T-helper 1 cell treated with Interleukin-12 subunit alpha and Interleukin-12 subunit beta and Interleukin-4 antibody, amounts not matched to agents 30 ng/mL and 1 ng/mL, for 36 hours (primary cell): ENCODE results near the gene P4HA3. TPM values are rescaled to one million over a fixed set of nuclear protein-coding genes. Genes with fewer than 3 reads are reported as not detected.

Source experiments
- intact Hi-C: fragments of 100-400 bp; cut with micrococcal nuclease; formaldehyde crosslinking; loops from one replicate; pipeline ENCODE4 v1.15.1; 2024
- total RNA-seq: library from RNA; stranded (reverse); gene quantifications from 2 replicates; pipeline ENCODE4 v1.2.3, GENCODE V29; 2022

P4HA3 gene
- total RNA-seq, 1 donor from 2014 or later: not detected

GRCh38 chr11:74318241-74318932, 6.9 kb upstream of the P4HA3 start:
- intact Hi-C loops: no loop called here

GRCh38 chr11:74316772-74317505, 5.5 kb upstream of the P4HA3 start:
- intact Hi-C loops: no loop called here

- intact Hi-C loops: no loop called here
Measured at GRCh38 chr11:74312326-74312725, 886 bp upstream of the P4HA3 start.

DNA sequence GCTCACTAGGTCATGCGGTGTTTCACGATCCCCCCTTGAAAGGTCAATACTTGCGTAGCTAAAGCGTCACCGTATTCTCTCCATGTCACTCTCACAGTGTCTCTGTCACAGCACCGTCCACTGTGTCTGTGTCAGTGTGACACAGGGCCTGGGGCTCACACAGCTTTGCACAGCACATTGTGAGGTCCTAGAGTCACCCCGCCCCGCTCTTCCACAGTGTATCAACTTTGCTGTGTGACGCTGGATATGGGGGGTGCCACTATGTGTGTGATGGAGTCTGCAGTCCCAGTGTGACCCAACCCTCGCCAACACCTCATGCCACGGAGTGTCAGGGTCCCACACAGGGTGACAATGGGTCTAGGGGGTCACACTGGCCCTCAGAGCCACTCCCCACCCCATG, 583 bp downstream of the P4HA3 start:
- intact Hi-C loops: no loop called here

GRCh38 chr11:74307434-74307833, 4.0 kb downstream of the P4HA3 start:
- intact Hi-C loops: no loop called here

DNA sequence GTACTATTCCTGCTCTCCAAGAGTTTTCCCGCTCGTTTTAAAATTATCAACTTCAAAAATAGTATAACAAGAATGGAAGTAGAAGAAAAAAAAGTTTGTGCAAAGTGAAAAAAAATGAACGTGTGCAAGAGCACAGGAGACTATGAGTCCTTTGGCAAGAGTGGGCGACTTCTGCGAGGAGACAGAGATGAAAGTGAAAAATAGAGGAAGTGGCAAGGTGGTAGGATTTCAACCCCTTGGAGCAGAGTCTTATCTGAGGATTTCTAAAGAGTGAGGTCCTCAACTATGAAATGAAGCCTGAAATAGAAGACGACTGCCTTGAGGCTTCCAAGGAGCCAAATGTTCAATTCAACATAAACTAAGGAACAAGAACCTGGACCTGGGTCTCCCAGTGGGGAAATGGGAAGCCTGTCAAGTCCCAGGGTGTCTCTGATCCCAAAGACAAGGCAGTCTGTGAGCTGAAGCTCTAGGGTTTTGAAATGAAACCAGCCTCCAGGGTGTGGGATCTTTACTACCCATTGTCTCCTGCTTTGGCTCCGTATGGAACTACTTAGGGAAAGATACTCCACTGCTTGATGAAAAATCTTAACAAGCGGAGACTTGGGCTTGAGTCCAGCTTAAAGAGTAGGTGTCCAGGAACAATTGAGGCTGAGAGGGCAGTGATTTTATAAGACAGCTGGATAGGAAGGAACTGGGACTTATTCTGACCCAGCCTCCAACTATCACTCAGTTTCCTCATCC, 4.8 kb downstream of the P4HA3 start:
- intact Hi-C loops: no loop called here

- intact Hi-C loops: no loop called here
Measured at GRCh38 chr11:74299015-74299414, 12.4 kb downstream of the P4HA3 start.

DNA sequence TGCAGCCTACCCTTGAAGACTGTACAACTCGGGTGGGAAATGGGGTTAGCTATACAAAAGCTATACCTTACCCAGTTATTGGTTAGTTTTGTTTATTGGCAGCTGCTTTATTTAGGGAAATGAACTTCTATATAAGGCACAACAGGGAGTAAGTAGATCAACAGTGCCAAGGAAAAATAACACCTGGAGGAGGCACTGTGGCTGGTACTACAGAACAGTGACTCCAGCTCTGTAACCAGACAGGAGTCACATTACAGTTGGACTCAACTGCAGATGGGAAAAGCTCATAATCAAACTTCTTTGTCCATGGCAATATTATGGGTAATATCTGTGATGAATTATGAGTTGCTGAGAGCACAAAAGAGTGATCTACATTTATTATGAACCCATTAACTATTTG, 14.0 kb downstream of the P4HA3 start:
- intact Hi-C loops: no loop called here

- intact Hi-C loops: no loop called here
Measured at GRCh38 chr11:74288911-74289310, 22.5 kb downstream of the P4HA3 start.

DNA sequence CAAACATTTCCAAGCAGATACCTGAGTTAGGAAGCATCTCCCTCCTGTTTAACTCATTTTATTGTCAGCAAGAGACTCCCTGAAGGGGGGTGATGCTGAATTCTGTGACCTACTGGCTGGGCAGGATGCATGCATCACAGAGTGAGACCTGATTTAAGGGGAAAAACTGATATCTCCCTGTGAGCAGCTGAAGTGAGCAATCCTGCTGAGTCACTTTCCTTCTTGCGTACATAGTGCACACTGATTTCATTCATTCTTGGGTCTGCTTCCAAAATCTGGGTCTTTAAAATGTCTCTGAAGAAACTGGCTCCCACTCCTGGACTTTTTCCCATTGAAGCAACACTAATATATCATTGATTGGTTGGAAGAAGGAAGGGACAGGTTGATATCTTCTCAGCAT, 23.3 kb downstream of the P4HA3 start:
- intact Hi-C loops: no loop called here

- intact Hi-C loops: no loop called here
Measured at GRCh38 chr11:74284466-74284865, 27.0 kb downstream of the P4HA3 start.

DNA sequence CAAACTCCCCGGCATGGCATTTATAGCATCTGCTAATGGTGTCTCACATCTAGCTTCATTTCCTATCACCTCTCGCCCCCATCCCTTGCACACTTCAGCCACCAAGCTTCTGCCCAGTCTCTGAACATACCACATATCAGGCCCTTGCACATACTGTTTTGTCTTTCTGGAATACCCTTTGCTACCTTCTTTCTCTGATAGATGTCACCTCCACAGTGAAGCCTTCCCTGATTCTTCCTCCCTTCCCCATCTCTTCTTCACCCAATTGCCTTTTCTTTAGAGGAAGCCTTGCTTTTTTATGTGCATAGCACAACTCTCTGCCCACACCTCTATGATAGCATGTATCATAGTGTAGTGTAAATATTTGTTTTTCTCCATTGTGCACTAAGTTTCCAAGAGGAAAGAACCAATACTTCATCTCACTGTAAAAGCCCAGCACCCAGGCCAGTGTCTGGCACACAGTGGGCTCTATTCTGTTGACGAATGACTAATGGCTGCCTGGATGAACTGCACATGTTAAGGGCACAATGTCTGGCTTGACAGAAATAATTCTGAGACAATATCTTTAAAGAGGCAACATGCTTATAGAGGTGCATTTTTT, 27.8 kb downstream of the P4HA3 start:
- intact Hi-C loops: no loop called here

DNA sequence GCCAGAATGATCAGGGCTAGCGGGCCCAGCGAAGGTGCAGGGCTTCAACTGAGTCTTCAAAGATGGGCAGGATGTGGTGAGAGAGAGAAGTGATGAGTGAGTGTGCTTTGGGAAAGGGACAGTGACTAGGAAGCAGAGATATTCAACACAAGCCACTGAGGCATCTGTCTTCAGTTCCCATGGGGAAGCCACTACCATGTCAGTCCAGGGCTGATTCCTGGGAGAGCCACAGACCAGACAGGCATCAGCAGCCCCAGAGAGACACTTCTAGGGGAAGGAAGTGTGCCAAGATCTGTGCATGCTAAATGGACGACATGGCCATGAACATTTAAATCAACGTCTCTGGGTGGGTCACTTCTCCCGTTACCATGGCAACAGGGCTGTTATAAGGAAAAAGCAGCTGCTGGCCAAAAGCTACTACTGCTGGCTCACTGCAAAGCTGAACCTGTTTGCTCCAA, 28.5 kb downstream of the P4HA3 start:
- intact Hi-C loops: no loop called here

- intact Hi-C loops: no loop called here
Measured at GRCh38 chr11:74282421-74282820, 29.0 kb downstream of the P4HA3 start.

GRCh38 chr11:74280494-74280893, 30.9 kb downstream of the P4HA3 start:
- intact Hi-C loops: no loop called here

GRCh38 chr11:74279256-74279655, 32.2 kb downstream of the P4HA3 start:
- intact Hi-C loops: no loop called here

GRCh38 chr11:74278721-74279161, 32.7 kb downstream of the P4HA3 start:
- intact Hi-C loops: no loop called here

GRCh38 chr11:74278103-74278502, 33.3 kb downstream of the P4HA3 start:
- intact Hi-C loops: no loop called here

DNA sequence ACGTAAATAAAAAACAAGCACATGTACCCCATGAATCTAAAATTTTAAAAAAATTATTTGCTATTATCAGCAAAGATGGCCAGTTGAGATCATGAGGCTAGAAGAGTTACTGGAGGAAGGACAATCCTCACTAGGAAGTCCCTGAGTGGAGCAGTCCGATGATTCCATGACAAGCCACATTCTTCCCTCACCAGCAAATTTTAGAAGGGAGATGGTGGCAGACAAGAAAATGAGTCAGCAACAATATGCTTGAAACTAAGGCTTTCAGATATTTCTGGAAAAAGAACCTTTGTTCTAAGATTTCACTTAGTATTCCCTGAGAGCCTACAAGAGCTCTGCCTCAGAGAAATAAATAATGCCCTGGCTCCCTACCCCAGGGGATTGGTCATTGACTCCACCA, 34.9 kb downstream of the P4HA3 start:
- intact Hi-C loops: no loop called here

DNA sequence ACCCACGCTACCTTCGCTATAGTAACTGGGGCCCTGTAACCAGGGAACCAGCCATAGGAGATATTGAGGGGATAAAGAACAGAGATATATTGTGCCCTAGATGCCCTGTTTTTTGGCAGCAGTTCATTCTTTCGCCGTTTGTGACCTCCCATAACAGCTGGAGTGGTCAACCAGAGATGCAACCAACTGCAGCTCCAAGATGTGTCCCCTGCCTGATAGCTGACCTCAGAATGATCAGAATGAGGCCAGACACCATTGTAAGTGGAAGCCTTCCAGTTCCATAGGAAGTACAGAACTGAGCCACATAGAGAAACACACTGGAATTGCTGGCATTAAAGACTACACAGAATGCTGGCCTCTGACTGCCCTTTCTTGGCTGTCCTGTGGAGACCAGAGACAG, 39.2 kb downstream of the P4HA3 start:
- intact Hi-C loops: no loop called here

DNA sequence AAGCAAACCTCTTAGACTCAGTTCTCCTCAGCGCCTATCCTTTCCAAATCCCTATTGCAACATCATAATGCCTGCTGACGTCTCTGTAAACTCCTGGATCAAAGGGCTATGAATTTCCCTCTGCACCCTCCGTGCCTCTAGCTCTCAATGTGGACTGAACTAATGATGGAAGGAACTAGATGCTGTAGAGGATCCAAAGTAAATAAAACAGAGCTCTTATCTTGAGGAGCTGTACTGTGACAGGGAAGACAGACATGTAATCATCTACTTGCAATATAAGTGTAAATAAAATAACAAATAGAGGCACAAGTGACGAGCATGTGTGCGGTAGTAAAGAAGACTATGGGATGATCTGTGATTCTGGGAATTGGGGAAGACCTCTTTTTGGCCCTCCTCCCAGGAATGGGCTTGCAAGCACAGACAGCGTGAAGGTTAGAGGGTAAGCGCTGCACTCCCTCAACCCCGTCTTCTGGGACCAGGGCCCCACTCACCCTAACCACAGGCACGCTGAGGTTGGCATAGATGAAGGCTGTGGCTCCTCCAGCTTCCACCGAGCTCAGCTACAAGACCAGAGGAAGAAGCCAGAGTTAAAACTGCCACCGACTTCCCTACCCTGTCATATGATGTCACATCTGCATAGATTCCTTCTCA, 42.2 kb downstream of the P4HA3 start:
- intact Hi-C loops: no loop called here
